HG03039 (cell line): ENCODE results near the gene TAB3.
"Not testable (repeated sequence)": the region's sequence is repeated elsewhere in the genome, so short reads cannot be mapped to it uniquely, and the experiment has no call there.

ENCODE experiments used
- ATAC-seq: cut with Tn5 transposase; IDR thresholded peaks from one replicate; pipeline ENCODE4 v1.9.1; 2021; ENCODE audit warnings: mild to moderate bottlenecking, moderate library complexity; ENCODE audit not compliant: unreplicated experiment

TAB3 gene

DNA sequence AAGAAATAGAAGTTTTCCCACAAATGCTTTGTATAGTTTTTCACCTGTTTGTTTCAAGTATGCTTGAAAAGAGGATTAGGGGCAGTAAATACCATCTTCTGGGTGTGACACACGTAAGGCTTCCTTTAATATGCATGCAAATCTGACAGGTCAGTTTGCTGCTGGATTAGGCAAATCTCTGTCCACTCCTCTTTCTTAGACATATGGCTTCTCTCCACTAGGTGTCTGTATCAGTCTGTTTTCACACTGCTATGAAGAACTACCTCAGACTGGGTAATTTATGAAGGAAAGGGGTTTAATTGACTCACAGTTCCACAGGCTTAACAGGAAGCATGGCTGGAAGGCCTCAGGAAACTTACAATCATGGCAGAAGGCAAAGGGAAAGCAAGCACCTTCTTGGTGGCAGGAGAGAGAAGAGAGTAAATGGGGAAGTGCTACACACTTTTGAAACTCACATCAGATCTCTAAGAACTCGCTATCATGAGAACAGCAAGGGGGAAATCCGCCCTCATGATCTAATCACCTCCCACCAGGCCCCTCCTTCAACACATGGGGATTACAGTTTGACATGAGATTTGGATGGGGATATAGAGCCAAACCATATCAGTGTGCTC lies 66.9 kb downstream of the TAB3 start:
- peak; percentile 65 for ATAC-seq

DNA sequence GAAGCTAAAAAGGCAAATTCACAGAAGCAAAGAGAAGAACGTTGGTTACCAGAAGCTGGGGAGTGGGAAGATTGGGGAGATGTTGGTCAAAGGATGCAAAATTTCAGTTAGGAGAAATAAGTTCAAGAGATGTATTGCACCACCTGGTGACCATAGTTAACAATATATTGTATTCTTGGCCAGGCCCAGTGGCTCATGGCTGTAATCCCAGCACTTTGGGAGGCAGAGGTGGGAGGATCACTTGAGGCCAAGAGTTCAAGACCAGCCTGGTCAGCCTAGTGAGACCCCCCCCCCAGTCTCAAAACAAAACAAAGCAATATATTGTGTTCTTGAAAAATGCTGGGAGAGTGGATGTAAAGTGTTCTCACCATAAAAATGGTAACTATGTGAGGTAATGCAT lies 67.9 kb downstream of the TAB3 start:
- ATAC-seq: no peak

DNA sequence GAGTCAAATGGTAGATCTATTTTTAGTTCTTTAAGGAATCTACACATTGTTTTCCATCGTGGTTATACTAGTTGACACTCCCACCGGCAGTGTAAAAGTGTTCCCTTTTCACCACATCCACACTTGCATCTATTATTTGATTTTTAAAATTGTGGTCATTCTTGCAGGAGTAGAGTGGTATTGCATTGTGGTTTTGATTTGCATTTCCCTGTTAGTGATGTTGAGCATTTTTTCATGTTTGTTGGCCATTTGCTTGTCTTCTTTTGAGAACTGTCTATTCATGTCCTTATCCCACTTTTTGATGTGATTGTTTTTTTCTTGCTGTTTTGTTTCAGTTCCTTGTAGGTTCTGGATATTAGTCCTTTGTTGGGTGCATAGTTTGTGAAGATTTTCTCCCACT lies 70.0 kb downstream of the TAB3 start:
- ATAC-seq: no peak

DNA sequence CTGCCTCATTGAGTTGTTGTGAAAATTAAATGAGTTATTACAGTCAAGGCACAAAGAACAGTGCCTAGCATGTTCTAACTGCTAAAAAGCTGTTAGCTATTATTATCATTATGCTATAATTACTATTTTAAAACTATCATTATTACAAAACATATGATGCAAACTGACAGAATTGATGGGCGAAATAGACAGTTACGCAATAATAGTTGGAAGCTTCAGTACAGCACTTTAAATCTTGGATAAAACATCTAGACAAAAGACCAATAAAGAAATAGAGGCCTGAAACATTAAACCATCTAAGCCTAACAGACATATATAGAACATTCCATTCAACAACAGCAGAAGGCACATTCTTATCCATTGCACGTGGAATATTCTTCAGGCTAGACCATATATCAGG lies 73.0 kb downstream of the TAB3 start:
- no peak for ATAC-seq

DNA sequence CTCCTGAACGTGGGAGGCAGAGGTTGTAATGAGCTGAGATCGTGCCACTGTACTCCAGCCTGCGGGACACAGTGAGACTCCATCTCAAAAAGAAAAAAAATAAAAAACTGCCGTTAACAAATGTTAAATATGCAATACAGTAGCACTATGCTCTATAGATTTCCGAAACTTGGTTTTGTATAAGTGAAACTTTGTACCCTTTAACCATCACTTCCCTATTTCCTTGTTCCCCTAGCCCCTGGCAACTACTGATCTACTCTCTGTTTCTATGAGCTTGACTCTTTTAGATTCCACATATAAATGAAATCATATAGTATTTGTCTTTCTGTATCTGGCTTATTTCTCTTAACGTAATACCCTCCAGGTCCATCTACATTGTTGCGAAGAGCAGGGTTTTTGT lies 74.1 kb downstream of the TAB3 start:
- ATAC-seq: no peak

DNA sequence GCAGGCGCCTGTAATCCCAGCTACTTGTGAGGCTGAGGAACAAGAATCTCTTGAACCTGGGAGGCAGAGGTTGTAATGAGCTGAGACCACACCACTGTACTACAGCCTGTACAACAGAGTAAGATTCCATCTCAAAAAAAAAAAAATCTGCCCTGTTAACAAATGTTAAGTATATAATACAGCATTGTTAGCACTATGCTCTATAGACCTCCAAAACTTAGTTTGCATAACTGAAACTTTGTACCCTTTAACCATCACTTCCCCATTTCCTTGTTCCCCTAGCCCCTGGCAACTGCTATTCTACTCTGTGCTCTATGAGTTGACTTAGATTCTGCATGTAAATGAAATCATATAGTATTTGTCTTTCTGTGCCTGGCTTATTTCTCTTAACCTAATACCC lies 76.7 kb downstream of the TAB3 start:
- ATAC-seq: peak; percentile 98

DNA sequence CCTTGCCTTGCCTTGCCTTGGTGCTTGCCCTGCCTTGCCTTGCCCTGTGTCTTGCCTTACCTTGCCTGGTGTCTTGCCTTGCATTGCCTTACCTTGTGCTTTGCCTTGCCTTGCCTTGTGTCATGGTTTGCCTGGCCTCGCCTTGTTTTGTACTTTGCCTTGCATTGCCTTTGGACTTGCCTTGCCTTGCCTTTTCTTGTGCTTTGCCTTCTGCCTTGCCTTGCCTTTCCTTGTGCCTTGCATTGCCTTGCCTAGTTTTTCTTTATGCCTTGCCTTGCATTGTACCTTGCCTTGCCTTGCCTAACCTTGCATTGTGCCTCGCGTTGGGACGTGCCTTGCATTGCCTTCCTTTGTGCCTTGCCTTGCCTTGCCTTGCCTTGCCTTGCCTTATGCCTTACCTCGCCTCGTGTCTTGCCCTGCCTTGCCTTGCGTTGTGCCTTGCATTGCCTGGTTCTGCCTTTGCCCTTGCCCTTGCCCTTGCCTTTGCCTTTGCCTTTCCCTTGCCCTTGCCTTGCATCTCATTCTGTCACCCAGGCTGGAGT lies 82.8 kb downstream of the TAB3 start:
- no peak for ATAC-seq

DNA sequence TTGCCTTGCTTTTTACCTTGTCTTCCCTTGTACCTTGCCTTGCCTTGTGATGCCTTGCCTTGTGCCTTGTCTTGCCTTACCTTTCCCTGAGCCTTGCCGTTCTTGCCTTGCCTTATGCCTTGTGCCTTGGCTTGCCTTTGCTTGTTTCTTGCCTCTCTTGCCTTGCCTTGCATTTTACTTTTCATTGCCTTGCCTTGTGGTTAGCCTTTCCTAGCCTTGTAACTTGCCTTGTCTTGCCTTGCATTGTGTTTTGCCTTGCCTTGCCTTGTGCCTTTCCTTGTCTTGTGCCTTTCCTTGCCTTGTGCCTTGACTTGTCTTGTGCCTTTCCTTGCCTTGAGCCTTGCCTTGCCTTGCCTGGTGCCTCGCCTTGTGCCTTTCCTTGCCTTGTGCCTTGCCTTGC lies 84.6 kb downstream of the TAB3 start:
- ATAC-seq: no peak

DNA sequence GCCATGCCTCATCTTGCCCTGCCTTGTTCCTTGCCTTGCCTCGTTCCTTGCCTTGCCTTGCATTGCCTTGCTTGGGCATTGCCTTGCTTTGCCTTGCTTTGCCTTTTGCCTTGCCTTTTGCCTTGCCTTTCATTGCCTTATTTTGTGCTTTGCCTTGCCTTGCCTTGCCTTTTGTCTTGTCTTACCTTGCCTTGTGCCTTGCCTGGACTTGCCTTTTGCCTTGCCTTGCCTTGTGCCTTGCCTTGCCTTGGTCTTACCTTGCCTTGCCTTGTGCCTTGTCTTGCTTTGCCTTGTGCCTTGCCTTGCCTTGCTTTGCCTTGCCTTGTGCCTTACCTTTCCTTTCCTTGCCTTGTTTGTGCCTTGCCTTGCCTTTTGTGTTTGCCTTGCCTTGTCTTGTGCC lies 88.2 kb downstream of the TAB3 start:
- no peak for ATAC-seq

DNA sequence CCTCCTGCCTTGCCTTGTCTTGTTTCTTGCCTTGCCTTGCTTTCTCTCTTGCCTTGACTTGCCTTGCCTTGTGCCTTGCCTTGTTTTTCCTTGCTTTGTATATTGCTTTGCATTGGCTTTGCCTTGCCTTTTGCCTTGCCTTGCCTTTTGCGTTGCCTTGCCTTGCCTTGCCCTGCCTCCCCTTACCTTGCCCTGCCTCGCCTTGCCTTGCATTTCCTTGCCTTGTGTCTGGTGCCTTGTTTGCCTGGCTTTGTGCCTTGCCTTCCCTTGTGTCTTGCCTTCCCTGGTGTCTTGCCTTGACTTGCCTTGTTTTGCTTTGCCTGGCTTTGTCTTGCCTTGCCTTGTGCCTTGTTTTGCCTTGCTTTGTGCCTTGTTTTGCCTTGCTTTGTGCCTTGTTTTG lies 89.7 kb downstream of the TAB3 start:
- no peak for ATAC-seq

DNA sequence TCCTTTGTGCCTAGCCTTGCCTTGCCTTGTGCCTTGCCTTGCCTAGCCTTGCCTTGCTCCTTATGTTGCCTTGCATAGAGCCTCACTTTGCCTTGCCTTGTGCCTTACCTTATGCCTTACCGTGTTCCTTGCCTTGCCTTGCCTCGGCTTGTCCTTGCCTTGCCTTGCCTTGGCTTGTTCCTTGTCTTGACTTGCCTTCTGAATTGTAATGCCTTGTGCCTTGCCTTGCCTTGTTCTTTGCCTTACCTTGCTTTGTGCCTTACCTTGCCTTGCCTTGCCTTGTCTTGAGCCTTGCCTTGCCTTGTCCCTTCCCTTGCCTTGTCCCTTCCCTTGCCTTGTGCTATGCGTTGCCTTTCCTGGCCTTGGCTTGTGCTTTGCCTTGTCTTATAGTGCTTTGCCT lies 90.2 kb downstream of the TAB3 start:
- ATAC-seq: no peak

DNA sequence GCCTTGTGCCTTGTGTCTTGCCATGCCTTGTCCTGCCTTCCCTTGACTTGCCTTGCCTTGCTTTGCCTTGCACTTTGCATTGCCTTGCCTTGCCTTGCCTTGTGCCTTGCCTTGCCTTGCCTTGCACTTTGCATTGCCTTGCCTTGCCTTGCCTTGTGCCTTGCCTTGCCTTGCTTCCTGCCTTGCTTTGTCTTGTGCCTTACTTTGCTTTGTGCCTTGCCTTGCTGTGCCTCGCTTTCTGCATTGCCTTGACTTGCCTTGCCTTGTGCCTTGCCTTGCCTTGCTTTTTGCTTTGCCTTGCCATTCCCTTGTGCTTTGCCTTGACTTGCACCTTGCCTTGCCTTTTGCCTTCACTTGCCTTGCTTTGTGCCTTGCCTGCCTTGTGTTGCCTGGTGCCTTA lies 91.8 kb downstream of the TAB3 start:
- not testable (repeated sequence) for ATAC-seq

DNA sequence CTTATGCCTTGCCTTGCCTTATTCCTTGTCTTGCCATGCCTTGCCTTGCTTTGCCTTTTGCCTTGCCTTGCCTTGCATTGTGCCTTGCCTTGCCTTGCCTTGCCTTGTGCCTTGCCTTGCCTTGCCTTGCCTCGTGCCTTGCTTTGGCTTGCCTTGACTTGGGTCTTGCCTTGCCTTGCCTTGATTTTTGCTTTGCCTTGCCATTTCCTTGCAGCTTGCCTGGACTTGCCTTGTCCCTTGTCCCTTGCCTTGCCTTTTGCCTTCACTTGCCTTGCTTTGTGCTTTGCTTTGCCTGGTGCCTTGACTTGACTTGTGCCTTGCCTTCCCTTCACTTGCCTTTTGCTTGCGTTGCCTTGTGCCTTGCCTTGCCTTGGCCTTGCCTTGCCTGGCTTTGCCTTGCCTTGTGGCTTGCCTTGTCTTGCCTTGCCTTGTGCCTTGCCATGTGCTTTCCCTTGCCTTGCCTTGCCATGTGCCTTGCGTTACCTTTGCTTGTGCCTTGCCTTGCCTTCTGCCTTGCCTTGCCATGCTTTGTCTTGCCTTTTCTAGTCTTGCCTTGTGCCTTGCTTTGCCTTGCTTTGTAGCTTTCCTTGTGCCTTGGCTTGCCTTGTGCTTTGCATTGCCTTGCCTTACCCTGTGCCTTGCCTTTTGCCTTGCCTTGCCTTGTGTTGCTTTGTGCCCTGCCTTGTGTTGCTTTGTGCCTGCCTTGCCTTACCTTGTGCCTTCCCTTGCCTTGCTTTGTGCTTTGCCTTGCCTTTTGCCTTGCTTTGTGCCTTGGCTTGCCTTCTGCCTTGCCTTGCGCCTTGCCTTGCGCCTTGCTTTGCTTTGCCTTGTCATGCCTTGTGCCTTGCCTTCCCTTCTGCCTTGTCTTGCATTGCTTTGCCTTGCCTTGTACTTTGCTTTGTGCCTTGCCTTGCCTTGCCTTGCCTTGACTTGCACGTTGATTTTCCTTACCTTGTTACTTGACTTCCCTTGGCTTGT lies 92.8 kb downstream of the TAB3 start:
- ATAC-seq: no peak

DNA sequence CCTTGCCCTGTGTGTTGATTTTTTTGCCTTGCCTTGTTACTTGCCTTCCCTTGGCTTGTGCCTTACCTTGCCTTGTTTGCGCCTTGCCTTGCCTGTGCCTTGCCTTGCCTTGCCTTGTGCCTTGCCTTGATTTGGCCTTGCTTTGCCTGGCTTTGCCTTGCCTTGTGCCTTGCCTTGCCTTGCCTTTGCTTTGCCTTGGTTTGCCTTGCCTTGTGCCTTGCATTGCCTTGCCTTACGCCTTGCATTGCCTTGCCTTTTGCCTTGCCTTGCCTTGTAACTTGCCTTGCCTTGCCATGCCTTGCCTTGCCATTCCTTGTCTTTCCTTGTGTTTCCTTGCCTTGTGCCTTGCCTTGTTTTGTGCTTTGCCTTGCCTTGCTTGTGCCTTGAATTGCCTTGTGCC lies 94.6 kb downstream of the TAB3 start:
- ATAC-seq: no peak

DNA sequence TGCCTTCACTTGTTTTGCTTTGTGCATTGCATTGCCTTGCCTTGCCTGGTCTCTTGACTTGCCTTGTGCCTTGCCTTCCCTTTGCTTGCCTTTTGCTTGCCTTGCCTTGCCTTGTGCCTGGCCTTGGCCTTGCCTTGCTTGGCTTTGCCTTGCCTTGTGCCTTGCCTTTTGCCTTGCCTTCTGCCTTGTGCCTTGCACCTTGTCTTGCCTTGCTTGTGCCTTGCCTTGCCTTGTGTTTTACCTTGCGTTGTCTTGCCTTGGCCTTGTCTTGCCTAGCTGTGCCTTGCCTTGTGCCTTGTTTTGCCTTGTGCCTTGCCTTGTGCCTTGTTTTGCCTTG lies 95.3 kb downstream of the TAB3 start:
- ATAC-seq: no peak

DNA sequence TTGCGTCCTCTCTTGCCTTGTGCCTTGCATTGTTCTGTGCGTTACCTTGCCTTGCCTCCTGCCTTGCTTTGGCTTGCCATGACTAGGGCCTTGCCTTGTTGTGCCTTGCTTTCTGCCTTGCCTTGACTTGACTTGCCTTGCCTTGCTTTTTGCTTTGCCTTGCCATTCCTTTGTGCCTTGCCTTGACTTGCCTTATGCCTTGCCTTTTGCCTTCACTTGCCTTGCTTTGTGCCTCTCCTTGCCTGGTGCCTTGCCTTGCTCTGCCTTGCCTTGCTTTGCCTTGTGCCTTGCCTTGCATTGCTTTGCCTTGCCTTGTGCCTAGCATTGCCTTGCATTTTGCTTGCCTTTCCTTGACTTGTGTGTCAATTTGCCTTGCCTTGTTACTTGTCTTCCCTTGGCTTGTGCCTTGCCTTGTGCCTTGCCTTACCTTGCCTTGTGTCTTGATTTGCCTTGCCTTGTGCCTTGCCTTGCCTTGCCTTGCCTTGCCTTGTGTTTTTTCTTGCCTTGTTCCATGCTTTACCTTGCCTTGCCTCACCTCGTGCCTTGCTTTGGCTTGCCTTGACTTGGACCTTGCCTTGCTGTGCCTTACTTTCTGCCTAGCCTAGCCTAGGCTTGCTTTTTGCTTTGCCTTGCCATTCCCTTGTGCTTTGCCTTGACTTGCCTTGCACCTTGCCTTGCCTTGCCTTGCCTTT lies 95.8 kb downstream of the TAB3 start:
- no peak for ATAC-seq

DNA sequence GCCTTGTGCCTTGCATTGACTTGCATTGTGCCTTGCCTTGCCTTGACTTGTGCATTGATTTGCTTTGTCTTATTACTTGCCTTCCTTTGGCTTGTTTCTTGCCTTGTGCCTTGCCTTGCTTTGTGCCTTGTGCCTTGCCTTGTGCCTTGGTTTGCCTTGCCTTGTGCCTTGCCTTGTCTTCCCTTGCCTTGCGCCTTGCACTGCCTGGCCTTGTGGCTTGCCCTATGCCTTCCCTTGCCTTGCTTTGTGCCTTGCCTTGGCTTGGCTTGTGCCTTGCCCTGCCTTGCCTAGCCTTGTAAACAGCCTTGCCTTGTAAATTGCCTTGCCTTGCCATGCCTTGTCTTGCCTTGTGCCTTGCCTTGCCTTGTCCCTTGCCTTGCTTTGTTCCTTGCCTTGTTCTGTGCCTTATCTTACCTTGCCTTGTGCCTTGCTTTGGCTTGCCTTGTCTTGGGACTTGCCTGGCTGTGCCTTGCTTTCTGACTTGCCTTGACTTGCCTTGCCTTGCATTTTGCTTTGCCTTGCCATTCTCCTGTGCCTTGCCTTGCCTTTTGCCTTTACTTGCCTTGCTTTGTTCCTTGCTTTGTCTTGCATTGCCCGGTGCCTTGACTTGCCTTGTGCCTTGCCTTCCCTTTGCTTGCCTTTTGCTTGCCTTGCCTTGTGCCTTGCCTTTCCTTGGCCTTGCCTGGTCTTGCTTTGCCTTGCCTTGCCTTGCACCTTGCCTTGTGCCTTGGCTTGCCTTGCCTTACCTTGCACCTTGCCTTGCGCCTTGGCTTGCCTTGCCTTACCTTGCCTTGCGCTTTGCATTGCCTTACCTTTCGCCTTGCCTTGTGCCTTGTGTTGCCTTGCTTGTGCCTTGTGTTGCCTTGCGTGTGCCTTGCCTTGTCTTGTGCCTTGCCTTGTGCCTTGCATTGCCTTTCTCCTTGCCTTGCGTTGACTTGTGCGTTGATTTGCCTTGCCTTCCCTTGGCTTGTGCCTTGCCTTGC lies 97.5 kb downstream of the TAB3 start:
- no peak for ATAC-seq

DNA sequence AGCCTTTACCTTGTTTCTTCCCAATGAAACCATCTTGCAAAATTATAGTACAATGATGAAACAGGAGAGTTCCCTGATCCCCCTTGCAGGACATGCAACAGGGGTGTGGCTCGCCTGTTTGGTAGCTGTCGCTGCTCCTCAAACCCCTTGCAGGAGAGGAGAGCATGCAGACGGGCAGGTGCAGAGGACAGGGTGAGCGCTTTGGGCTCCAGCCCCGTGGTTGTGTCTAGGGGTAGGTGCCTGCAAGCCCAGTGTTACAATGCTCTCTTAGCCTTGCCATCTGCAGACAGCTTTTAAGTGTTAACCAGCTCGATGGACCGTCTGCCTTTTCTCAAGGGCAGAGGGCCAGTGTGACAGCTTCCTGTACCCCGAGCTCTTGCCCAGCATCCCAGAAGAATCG lies 102.0 kb downstream of the TAB3 start:
- ATAC-seq: no peak

DNA sequence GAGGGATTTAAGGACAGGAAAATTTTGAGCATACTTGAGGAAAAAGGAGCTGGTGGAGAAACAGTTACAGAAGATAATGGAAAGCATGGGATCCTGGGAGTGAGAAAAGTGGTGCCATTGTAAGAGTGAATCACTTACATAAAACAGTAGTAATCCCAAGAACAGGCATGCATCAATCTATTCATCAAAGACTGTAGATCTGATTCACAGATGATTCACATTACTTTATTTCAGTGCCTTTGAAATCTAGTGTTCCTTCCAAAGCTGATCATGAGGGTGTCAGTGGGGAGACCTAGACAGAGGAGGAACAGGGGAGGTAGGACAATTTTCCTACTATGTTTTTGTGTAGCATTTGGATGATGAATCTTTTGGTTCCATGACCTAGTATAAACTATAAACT lies 102.7 kb downstream of the TAB3 start:
- ATAC-seq: no peak

DNA sequence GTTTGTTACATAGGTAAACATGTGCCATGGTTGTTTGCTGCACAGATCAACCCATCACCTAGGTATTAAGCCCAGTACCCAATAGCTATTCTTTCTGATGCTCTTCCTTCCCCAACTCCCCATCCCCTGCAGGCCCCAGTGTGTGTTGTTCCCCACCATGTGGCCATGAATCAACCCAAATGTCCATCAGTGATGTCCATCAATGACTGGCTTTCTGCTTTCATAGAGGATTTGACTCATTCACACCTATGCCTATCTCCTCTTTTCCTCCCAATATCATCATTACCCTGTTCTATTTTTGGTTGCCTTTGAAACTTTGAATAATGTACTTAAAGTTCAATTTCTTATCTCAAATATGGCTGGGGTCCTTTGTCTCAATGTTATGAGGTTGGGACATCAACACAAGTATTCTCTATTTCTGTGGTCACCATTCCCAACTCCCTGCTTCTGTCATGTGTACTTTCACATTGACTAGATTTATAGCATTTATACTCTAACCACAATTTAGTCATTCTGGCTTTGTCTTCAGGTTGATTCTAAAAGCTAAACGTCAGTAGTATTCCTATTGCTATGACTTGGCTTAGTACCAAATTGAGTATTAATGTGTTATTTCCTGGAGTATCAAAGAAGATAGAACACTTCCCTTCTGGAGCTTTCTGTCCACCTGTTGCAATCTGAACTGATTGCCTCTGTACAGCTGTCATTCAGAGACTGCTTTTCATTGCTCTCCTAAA lies 107.2 kb downstream of the TAB3 start:
- ATAC-seq: no peak
